Fibroblast of mammary gland (primary cell): ENCODE results near the gene TRIP13.

Source experiments
- DNase-seq: peaks from one replicate; pipeline ENCODE4 v3.0.0-alpha.2; 2010; ENCODE audit warnings: low read depth
- H3K4me3 ChIP-seq: 2 replicates; pipeline ENCODE4 v1.5.1; 2011; ENCODE audit warnings: low read depth, mild to moderate bottlenecking, low read length, moderate library complexity; ENCODE audit not compliant: control insufficient read depth
- CTCF ChIP-seq: conservative IDR thresholded peaks from 2 replicates; pipeline ENCODE4 v1.5.1; 2011; ENCODE audit warnings: low read depth, low read length, inconsistent platforms; ENCODE audit not compliant: control insufficient read depth, insufficient read depth

TRIP13 gene

GRCh38 chr5:964821-965220, 72.1 kb downstream of the TRIP13 start:
- no peak for TF ChIP-seq CTCF
- DNase-seq = peak; percentile 59
- no peak overlapping the region for H3K4me3 ChIP-seq

- DNase-seq = no peak
- TF ChIP-seq CTCF = no peak
- H3K4me3 ChIP-seq = no peak overlapping the region
These were observed 73.1 kb downstream of the TRIP13 start for GRCh38 chr5:965604-966344.

- DNase-seq = no peak
- TF ChIP-seq CTCF = no peak
- no peak overlapping the region for H3K4me3 ChIP-seq
These were observed 73.6 kb downstream of the TRIP13 start for GRCh38 chr5:966345-966710.

- H3K4me3 ChIP-seq = no peak overlapping the region
- DNase-seq = no peak
- TF ChIP-seq CTCF = no peak
These were observed 74.3 kb downstream of the TRIP13 start for GRCh38 chr5:966941-967340.
